A549 treated with ZK216348 at 1 μM for 4 hours (cell line): ENCODE measurements around the gene NDRG4. TPM values are rescaled to one million over a fixed set of nuclear protein-coding genes. Genes with fewer than 3 reads are reported as not detected.

Experiments
- total RNA-seq: library from RNA; stranded (reverse); fragments of 200-300 nt; extraction: Qiagen RNA extraction; gene quantifications from 5 replicates; pipeline ENCODE4 v1.2.3, GENCODE V29; 2022; ENCODE audit warnings: low read depth

Gene NDRG4
- total RNA-seq: 22.3 to 27.5 TPM (median 23.6 TPM) in 5 replicates

GRCh38 chr16:58499615-58500351, at the start of gene NDRG4:
TSS of gene NDRG4 (plus strand) at chr16:58500143. CDS start at chr16:58500249, 106 bp downstream.

DNA sequence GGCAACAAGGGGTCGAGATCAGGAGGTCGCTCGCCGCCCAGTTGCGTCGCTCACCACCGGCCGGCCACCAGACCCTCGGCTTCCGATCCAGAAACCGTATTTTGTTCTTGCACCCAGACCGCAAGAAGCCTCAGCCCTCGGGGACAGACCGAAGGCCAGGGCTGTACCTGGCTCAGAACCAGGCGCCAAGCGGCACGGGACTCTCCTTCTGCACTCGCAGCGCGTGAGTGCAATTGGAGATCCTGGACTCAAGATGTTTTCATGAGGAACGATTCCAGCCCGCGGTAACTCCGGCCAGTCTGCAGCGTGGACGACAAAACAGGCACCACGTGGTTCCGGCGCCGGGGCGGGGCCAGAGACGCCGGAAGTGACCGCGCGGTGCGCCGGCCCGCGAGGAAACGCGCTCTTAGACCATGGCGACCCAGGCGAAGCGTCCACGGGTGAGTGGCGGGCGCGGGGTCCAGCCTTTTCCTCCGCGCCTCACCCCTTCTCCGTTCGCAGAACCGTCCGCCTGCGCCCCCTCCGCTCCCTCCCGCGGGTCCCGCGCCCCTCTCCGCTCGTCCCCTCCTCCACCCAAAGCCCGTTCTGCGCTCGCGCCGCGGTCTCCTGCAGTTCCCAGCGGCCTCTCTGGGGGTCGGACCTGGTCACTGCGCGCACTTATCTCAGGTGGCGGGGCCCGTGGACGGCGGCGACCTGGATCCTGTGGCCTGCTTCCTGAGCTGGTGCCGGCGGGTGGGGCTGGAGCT, 15.4 kb downstream of the NDRG4 start, which contains the start of gene SETD6:
SETD6 (plus strand) TSS at position 393 of the 746 bp plus-strand sequence; CDS start at position 414, 21 bp downstream.

Other genes with a start within 250 kb of the NDRG4 start
- not detected in 5 replicates for gene PRSS54, start 205.1 kb upstream of the NDRG4 start, total RNA-seq
- gene GINS3, start 107.7 kb upstream of the NDRG4 start, total RNA-seq: 20.2 to 22.4 TPM (median 21.6 TPM) in 5 replicates
- gene SETD6, start 15.4 kb downstream of the NDRG4 start, total RNA-seq: 11.5 to 17.3 TPM (median 14.2 TPM) in 5 replicates
- 130 to 176 TPM (median 144 TPM) in 5 replicates for gene CNOT1, start 129.7 kb downstream of the NDRG4 start, total RNA-seq
- 18.2 to 22.2 TPM (median 18.7 TPM) in 5 replicates for gene SLC38A7, start 184.6 kb downstream of the NDRG4 start, total RNA-seq
- gene GOT2, start 234.2 kb downstream of the NDRG4 start, total RNA-seq: 164 to 183 TPM (median 175 TPM) in 5 replicates